ENCODE data around the gene TNFRSF21.
A peak's percentile ranks its signal among the peaks of the same experiment; 100 is the strongest.

TNFRSF21 gene

GRCh38 chr6:47203266-47203937, 106.3 kb downstream of the TNFRSF21 start:
- DNase-seq: peak; percentile 24 to 78

GRCh38 chr6:47202644-47203205, 107.0 kb downstream of the TNFRSF21 start:
- DNase-seq: no peak

GRCh38 chr6:47200536-47201334, 109.0 kb downstream of the TNFRSF21 start:
- no peak for DNase-seq

- DNase-seq: peak in 1 of 2 donors; percentile 5
Observed at GRCh38 chr6:47197682-47198640, 111.7 kb downstream of the TNFRSF21 start.

- DNase-seq: no peak
Observed at GRCh38 chr6:47196113-47196512, 113.6 kb downstream of the TNFRSF21 start.

- DNase-seq: no peak
Observed at GRCh38 chr6:47195011-47195650, 114.6 kb downstream of the TNFRSF21 start.

GRCh38 chr6:47188588-47189021, 121.1 kb downstream of the TNFRSF21 start:
- no peak for DNase-seq

GRCh38 chr6:47187893-47188587, 121.7 kb downstream of the TNFRSF21 start:
- DNase-seq: no peak

GRCh38 chr6:47187113-47187512, 122.6 kb downstream of the TNFRSF21 start:
- DNase-seq: no peak

- no peak for DNase-seq
Observed at GRCh38 chr6:47182291-47182957, 127.3 kb downstream of the TNFRSF21 start.

GRCh38 chr6:47181681-47182080, 128.0 kb downstream of the TNFRSF21 start:
- no peak for DNase-seq
